ENCODE results near the gene NR1D2. TPM values are rescaled to one million over a fixed set of nuclear protein-coding genes. Genes with fewer than 3 reads are reported as not detected.

The NR1D2 gene
- total and polyA plus RNA-seq, 2 of the 13 experiments (the other 11 are each of a cell fraction or from before 2014, with no cell fraction given): 5.3 to 8.1 TPM

DNA sequence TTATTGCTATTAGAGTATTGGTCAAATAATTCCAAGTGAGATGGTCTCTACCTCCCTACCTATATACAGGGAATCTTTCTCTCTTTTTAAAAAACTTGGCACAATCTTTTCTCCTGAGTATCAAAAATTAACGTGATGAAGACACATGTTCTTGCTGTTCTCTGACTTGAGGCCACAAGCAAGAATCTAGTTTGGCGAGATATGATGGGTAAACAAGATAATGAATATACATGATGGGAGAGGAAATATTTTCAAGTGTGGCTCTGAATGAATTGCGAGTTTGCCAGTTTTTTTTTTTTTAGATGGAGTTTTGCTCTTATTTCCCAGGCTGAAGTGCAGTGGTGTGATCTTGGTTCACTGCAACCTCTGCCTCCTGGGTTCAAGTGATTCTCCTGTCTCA, 11.6 kb downstream of the NR1D2 start:
- in situ Hi-C loops (cut with HindIII; ENCODE audit: extremely low pct_ligation_motif_present, low pct_unique_long_range_greater_than_20kb): no loop called here
- CTCF ChIA-PET (ENCODE audit: low intra/inter-chr PET ratio, low total read pairs): no interaction called here
- H3K4me2 ChIP-seq (ENCODE audit: low read depth, low read length): no peak overlapping the region
- H3K4me3 ChIP-seq (replicated peaks in 1 of 3; ENCODE audit: insufficient read depth in 1 of 3, low read depth in 2 of 3, low read length in 3 of 3): no peak overlapping the region
- no peak overlapping the region for H3K9ac ChIP-seq (ENCODE audit: insufficient read depth, low read depth, low read length)
- H3K9me3 ChIP-seq (ENCODE audit: low read length): no peaks in the 10 kb centered on the region
- peaks cover 18% of the 10 kb centered on the region for H3K79me2 ChIP-seq (ENCODE audit: insufficient read depth, low read length)
- H3K27ac ChIP-seq (ENCODE audit: extremely low read length, insufficient read depth, low read length): no peak overlapping the region
- H3K4me1 ChIP-seq (ENCODE audit: insufficient read depth, low read length): 0 out of 2 replicates have a peak, but pooled peaks cover 8% of the 10 kb centered on the region
- FAIRE-seq (no peak), ATAC-seq (no peak), DNase-seq (ENCODE audit: low spot score) (no peak)
- peaks cover 6% of the 10 kb centered on the region; the same call in 1 of the 2 replicates for H4K20me1 ChIP-seq (ENCODE audit: insufficient read depth, low read length)
- 95% methylated on average over 3 of the region's 3 CpGs for WGBS (ENCODE audit: low lambda C conversion rate)
- TF ChIP-seq, protein P1, sequence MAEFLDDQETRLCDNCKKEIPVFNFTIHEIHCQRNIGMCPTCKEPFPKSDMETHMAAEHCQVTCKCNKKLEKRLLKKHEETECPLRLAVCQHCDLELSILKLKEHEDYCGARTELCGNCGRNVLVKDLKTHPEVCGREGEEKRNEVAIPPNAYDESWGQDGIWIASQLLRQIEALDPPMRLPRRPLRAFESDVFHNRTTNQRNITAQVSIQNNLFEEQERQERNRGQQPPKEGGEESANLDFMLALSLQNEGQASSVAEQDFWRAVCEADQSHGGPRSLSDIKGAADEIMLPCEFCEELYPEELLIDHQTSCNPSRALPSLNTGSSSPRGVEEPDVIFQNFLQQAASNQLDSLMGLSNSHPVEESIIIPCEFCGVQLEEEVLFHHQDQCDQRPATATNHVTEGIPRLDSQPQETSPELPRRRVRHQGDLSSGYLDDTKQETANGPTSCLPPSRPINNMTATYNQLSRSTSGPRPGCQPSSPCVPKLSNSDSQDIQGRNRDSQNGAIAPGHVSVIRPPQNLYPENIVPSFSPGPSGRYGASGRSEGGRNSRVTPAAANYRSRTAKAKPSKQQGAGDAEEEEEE (CRISPR knock-in tag; IDR thresholded peaks at IDR 0.05; ENCODE audit: borderline replicate concordance): no peak
- TF ChIP-seq ZHX1 (CRISPR knock-in tag; IDR thresholded peaks at IDR 0.05; ENCODE audit: low read depth): no peak
- no peak for TF ChIP-seq HNRNPH1 (optimal IDR thresholded peaks at IDR 0.05; ENCODE audit: low read depth, low read length)
- no peak for TF ChIP-seq TIGD3 (CRISPR knock-in tag; IDR thresholded peaks at IDR 0.05; ENCODE audit: borderline replicate concordance)
- no peak for TF ChIP-seq ATF7-NPFF (CRISPR knock-in tag; IDR thresholded peaks at IDR 0.05; ENCODE audit: low read depth)
- no peak for TF ChIP-seq WIZ (CRISPR knock-in tag; IDR thresholded peaks at IDR 0.05)
- peaks cover 0 to 35% of the 10 kb centered on the region in 2 experiments; a peak in 2 of 5 replicates for H3K36me3 ChIP-seq (replicated peaks in 1 of 2; ENCODE audit: control insufficient read depth in 1 of 2, insufficient read depth in 2 of 2, low read length in 2 of 2)
- BruUV-seq (replicated peaks): no TSS peak
- H3K27me3 ChIP-seq (ENCODE audit: control insufficient read depth in 1 of 2, insufficient read depth in 2 of 2, low read length in 2 of 2): no peaks in the 10 kb centered on the region
- intact Hi-C loops (cut with micrococcal nuclease; ENCODE audit: unreplicated experiment): no loop called here
- POLR2A ChIA-PET: interaction anchor here (0.9 kb wide), 1 partner anchor 35 kb away, joined by 4 read pairs; no protein-coding TSS in a partner anchor
- no peak overlapping the region for H2AFZ ChIP-seq (ENCODE audit: low read length)

All from HepG2 (cell line).